Ascending aorta (tissue), 2 donors: Measurements from ENCODE around the gene PRDM2. TPM values are rescaled to one million over a fixed set of nuclear protein-coding genes. Genes with fewer than 3 reads are reported as not detected.

ENCODE experiments used
- DNase-seq, 2 donors: peaks; one replicate each; pipeline ENCODE4 v3.0.0-alpha.2; 2019; ENCODE audit warnings: low spot score in 2 of 2
- H3K27ac ChIP-seq, 2 donors: fragments of 200-600 bp; sonication (generic); one replicate each; pipeline ENCODE4 v1.5.1; 2016 to 2017; ENCODE audit warnings: mild to moderate bottlenecking in 1 of 2
- H3K27me3 ChIP-seq: fragments of 200-600 bp; sonication (generic); one replicate; pipeline ENCODE4 v1.5.1; 2017
- H3K36me3 ChIP-seq, 2 donors: fragments of 200-600 bp; sonication (generic); one replicate each; pipeline ENCODE4 v1.5.1; 2016
- H3K4me1 ChIP-seq, 2 donors: fragments of 200-600 bp; sonication (generic); one replicate each; pipeline ENCODE4 v1.5.1; 2016 to 2017; ENCODE audit warnings: mild to moderate bottlenecking in 1 of 2
- H3K4me3 ChIP-seq, 2 donors: fragments of 200-600 bp; sonication (generic); one replicate each; pipeline ENCODE4 v1.5.1; 2016 to 2017; ENCODE audit warnings: mild to moderate bottlenecking in 1 of 2
- H3K9me3 ChIP-seq, 2 donors: fragments of 200-600 bp; sonication (generic); one replicate each; pipeline ENCODE4 v1.5.1; 2016
- CTCF ChIP-seq, 3 experiments: fragments of 200-600 bp in 2 of 3; fragments of 450-650 bp in 1 of 3; sonication (generic) in 2 of 3; IDR thresholded peaks; one replicate each; pipeline ENCODE4 v1.5.1; 2016 to 2019; ENCODE audit warnings: antibody characterized with exemption in 3 of 3, mild to moderate bottlenecking in 1 of 3, moderate library complexity in 1 of 3
- intact Hi-C: fragments of 100-400 bp; cut with DNase I; formaldehyde crosslinking; loops from one replicate; pipeline ENCODE4 v1.15.1; 2023
- total RNA-seq: library from RNA; depleted of rRNA; stranded (reverse); fragments of >200 nt; gene quantifications from one replicate; pipeline ENCODE4 v1.1.0, GENCODE V29; 2016

The PRDM2 gene
- total RNA-seq, 1 donor from 2014 or later: 27.2 TPM

DNA sequence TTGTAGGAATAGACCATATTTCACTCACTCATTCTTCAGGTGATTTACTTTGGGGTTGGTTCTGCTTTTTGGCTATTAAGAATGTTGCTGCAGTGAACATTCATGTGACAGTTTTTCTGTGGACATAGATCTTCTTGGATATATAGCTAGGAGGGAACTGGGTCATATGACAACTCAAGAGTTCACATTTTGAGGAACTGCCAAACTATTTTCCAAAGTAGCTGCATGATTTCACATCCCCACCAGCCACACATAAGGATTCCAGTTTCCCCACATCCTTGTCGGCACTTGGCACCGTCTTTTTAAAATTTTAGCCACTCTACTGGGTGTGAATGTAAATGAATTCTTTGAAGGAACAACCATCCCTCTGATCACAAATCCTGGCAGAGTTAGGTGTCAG lies 126.0 kb downstream of the PRDM2 start:
- H3K9me3 ChIP-seq: no peaks in the 10 kb centered on the region
- H3K36me3 ChIP-seq: peaks cover 8 to 12% of the 10 kb centered on the region in 2 donors
- intact Hi-C loops: loop anchor here (5.0 kb wide), 2 partner anchors 136 to 159 kb away; no protein-coding TSS in a partner anchor
- H3K4me3 ChIP-seq: no peak overlapping the region
- no peak overlapping the region for H3K27ac ChIP-seq
- no peaks in the 10 kb centered on the region for H3K27me3 ChIP-seq
- TF ChIP-seq CTCF (IDR thresholded peaks at IDR 0.05): no peak
- DNase-seq: no peak
- no peaks in the 10 kb centered on the region for H3K4me1 ChIP-seq

- no peaks in the 10 kb centered on the region for H3K9me3 ChIP-seq
- TF ChIP-seq CTCF (IDR thresholded peaks at IDR 0.05): no peak
- no peaks in the 10 kb centered on the region for H3K4me1 ChIP-seq
- DNase-seq: no peak
- H3K4me3 ChIP-seq: no peak overlapping the region
- H3K36me3 ChIP-seq: peaks cover 8 to 10% of the 10 kb centered on the region in 2 donors
- no peak overlapping the region for H3K27ac ChIP-seq
- intact Hi-C loops: loop anchor here (5.0 kb wide), 2 partner anchors 136 to 159 kb away; no protein-coding TSS in a partner anchor
- no peaks in the 10 kb centered on the region for H3K27me3 ChIP-seq
These were observed 126.6 kb downstream of the PRDM2 start for GRCh38 chr1:13826591-13826990.

GRCh38 chr1:13828454-13829151 lies 128.6 kb downstream of the PRDM2 start:
- no peak for DNase-seq
- H3K4me3 ChIP-seq: no peak overlapping the region

DNA sequence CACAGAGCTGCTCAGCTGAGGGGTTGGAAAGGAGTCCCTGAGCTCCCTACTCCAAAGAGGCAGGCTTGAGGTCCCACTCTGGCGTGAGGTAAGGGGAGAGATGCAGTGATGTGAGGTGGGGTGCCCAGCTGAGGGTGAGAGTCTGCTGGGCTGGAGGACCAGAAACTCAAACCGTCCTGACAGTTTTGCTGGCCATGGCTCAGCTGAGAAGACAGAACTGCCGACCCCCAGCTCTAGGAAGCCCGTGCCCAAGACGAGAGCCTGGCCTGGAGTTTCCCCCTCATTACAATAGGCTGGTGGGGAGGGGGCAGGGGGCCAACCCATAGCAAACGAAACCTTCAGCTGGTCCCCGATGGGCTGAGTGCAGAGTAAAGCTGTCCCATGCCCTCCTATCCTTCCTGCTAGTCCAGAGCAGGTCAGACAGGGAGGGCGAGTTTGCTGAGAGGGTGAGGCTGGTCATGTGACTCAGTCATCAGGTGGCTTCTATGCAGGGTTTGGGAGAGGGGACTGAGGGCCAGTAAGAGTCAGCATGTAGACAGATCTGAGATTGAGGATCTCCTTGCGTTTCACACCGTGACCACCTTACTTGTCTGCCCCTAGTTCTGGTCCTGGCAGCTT lies 129.3 kb downstream of the PRDM2 start:
- Histone ChIP-seq H3K4me3 (no peak overlapping the region), H3K9me3 (no peaks in the 10 kb centered on the region), H3K36me3 (no peaks in the 10 kb centered on the region), H3K27me3 (no peaks in the 10 kb centered on the region), H3K27ac (no peak overlapping the region), H3K4me1 (no peaks in the 10 kb centered on the region)
- no peak for DNase-seq
- intact Hi-C loops: loop anchor here (5.0 kb wide), 2 partner anchors 133 to 162 kb away; no protein-coding TSS in a partner anchor
- no peak for TF ChIP-seq CTCF (IDR thresholded peaks at IDR 0.05)

More at GRCh38 chr1:13828454-13829151, 128.6 kb downstream of the PRDM2 start:
- H3K9me3 ChIP-seq: no peaks in the 10 kb centered on the region
- intact Hi-C loops: loop anchor here (5.0 kb wide), 2 partner anchors 134 to 161 kb away; no protein-coding TSS in a partner anchor
- no peaks in the 10 kb centered on the region for H3K4me1 ChIP-seq
- H3K27me3 ChIP-seq: no peaks in the 10 kb centered on the region
- H3K27ac ChIP-seq: no peak overlapping the region
- peak in 2 of 3 experiments; percentile 30 to 48 for TF ChIP-seq CTCF (IDR thresholded peaks at IDR 0.05)
- peaks cover 0 to under 1% of the 10 kb centered on the region in 2 donors for H3K36me3 ChIP-seq

DNA sequence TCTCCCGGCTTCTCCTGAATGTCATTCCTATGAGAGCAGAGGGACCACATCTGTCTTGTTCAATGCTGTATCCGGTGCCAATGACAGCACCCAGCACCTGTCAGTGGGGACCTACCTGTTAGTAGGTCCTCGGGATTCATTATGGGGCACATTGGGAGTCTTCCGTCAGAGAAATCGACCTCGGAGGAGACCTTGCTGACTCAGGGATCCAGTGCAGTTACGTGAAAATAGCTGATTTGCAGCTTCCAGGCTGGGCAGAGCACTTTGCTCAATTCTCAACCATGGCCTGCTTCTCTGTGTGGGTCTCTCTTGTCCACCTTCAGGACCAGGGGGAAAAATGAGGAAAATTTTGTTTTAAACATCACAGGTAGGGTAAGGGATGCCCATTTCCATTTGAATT lies 130.2 kb downstream of the PRDM2 start:
- H3K27me3 ChIP-seq: no peaks in the 10 kb centered on the region
- no peaks in the 10 kb centered on the region for H3K4me1 ChIP-seq
- H3K36me3 ChIP-seq: no peaks in the 10 kb centered on the region
- H3K9me3 ChIP-seq: no peaks in the 10 kb centered on the region
- H3K4me3 ChIP-seq: no peak overlapping the region
- intact Hi-C loops: loop anchor here (10.0 kb wide), 1 partner anchor 115 kb away; no protein-coding TSS in a partner anchor
- DNase-seq: no peak
- TF ChIP-seq CTCF (IDR thresholded peaks at IDR 0.05): no peak
- no peak overlapping the region for H3K27ac ChIP-seq
